GM13976 (cell line): ENCODE measurements around the gene FLT3.
"Not testable (repeated sequence)": the region's sequence is repeated elsewhere in the genome, so short reads cannot be mapped to it uniquely, and the experiment has no call there.

Experiments used
- DNase-seq: peaks from one replicate; pipeline ENCODE4 v3.0.0; 2012; ENCODE audit warnings: low spot score
- in situ Hi-C: fragments of 300-500 bp; cut with MboI; formaldehyde crosslinking; loops from one replicate; pipeline ENCODE4 v1.12.0; 2022; ENCODE audit warnings: low sequenced_read_pairs, mixed read lengths, inconsistent platforms; ENCODE audit not compliant: unreplicated experiment
- TF ChIP-seq, protein P1 (sequence below): IDR thresholded peaks from 2 replicates; pipeline ENCODE4 v1.5.1; 2012; ENCODE audit warnings: borderline replicate concordance, mild to moderate bottlenecking; ENCODE audit not compliant: insufficient read depth; ENCODE audit errors: extremely low read depth, missing control alignments, control extremely low read depth

The FLT3 gene

DNA sequence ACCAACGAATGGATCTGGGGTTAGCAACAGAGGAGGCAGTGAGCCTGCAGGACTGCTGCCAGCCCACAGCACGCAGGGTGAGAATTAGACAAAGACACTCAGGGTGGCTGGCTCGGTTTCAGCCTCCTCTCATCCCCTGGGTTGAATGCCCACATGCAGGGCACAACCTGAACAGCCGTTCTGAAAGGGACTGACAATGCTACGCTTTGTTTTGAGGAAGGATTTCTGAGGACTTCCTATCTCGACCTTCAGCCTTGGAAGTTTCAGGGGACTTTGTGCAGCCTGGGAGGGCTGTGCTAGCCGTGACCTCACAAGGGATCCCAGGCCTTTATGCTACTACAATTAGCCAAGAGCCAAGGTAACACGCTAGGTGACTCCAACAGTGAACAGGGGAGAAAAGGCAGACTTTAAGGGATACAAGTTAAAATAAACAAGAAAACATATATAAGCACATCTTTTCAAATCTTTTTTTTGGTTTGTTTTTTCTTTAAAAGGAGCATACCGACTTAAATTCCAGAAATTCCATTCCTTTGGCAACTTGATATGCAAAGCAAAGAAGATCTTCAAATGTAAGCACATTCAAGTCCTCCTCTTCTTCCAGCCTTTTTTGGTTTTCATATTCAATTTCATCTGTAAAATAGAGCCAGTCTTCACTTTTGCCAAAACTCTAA, 77.4 kb downstream of the FLT3 start:
- TF ChIP-seq, protein P1, sequence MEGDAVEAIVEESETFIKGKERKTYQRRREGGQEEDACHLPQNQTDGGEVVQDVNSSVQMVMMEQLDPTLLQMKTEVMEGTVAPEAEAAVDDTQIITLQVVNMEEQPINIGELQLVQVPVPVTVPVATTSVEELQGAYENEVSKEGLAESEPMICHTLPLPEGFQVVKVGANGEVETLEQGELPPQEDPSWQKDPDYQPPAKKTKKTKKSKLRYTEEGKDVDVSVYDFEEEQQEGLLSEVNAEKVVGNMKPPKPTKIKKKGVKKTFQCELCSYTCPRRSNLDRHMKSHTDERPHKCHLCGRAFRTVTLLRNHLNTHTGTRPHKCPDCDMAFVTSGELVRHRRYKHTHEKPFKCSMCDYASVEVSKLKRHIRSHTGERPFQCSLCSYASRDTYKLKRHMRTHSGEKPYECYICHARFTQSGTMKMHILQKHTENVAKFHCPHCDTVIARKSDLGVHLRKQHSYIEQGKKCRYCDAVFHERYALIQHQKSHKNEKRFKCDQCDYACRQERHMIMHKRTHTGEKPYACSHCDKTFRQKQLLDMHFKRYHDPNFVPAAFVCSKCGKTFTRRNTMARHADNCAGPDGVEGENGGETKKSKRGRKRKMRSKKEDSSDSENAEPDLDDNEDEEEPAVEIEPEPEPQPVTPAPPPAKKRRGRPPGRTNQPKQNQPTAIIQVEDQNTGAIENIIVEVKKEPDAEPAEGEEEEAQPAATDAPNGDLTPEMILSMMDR, result no peak
- no peak for DNase-seq
- in situ Hi-C loops, result no loop called here

DNA sequence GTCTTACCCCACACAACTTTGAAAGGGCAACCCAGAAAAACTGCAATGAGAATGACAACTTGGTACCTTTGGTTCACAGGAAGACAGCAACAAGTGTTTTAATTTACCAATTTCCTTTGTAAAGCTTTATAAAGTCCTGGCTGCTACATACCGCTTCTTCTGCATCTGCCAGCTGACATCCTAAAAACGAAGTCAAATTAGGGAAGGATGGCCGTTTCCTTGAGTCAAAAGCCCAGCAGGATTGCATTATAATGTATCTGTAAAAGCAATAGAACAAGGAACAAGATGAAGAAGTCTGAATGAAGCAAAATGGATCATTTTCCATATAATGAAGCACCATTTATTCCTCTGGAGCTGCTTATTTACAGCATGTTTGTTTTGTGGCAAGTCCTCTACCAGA, 86.1 kb downstream of the FLT3 start:
- no peak for DNase-seq
- TF ChIP-seq, protein P1, result no peak
- in situ Hi-C loops, result no loop called here

GRCh38 chr13:28013482-28013881, 86.9 kb downstream of the FLT3 start:
- no peak for DNase-seq
- TF ChIP-seq, protein P1, result no peak
- in situ Hi-C loops, result no loop called here

- in situ Hi-C loops, result no loop called here
- peak; percentile 77 for DNase-seq
Observed at GRCh38 chr13:28012896-28013295, 87.5 kb downstream of the FLT3 start.

DNA sequence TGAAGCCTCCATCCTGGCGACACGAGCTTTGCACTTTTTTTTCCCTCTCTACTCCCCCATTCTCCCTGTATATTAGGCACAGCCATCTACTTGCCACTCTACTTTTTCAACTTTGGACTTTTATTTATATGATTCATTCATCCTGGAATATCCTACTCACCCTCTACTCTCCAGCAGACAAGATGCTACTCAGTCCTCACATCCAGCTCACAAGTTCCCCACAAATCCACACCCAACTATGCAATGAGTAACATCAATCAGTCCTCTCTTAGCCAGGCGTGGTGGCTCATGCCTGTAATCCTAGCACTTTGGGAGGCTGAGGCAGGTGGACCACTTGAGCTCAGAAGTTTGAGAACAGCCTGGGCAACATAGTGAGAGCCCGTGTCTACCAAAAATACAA, 88.0 kb downstream of the FLT3 start:
- DNase-seq, result no peak
- in situ Hi-C loops, result no loop called here
- TF ChIP-seq, protein P1, result no peak

More at GRCh38 chr13:28012896-28013295, 87.5 kb downstream of the FLT3 start:
- TF ChIP-seq, protein P1, result no peak

DNA sequence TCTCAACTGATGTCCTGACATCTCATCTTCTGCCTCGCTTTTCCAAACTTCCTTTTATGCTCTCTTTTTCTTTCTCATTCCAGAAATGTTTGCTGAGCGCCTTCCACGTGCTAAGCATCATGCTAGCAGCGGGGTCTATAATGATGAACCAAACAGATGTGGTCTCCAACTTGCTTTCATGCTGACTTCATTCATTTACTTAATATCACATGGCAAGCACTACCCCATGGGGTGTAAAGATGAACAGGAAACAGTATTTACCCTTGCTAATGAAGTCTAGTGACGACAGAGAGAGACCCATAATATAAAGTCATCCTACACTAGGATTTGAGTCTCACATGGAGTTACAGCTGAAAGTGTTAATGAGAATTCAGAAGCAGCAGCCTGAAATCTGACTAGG, 90.3 kb downstream of the FLT3 start:
- no peak for DNase-seq
- TF ChIP-seq, protein P1, result no peak
- in situ Hi-C loops, result no loop called here

GRCh38 chr13:28005016-28005415, 95.4 kb downstream of the FLT3 start:
- in situ Hi-C loops, DNase-seq: not testable (repeated sequence)
